K562 (cell line): ENCODE data around the gene UROD. TPM values are rescaled to one million over a fixed set of nuclear protein-coding genes. Genes with fewer than 3 reads are reported as not detected.

Experiments
- ARID1B ChIP-seq: fragments of 450-650 bp; IDR thresholded peaks from 2 replicates; pipeline ENCODE4 v1.6.1; 2016; ENCODE audit warnings: antibody characterized with exemption, mild to moderate bottlenecking, inconsistent platforms
- CAMTA2 ChIP-seq: fragments of 250-450 bp; sonication (Bioruptor Pico); conservative IDR thresholded peaks from 2 replicates; pipeline ENCODE4 v1.5.1; 2022
- CREB1 ChIP-seq, 2 experiments: sonication (generic) in 1 of 2; formaldehyde crosslinking in 1 of 2; IDR thresholded peaks; 2 replicates each; pipeline versions ENCODE4 v1.6.1 to v1.8.0; 2012 to 2022; ENCODE audit warnings: inconsistent platforms in 1 of 2, mild to moderate bottlenecking in 1 of 2, missing genetic modification reagents in 1 of 2, moderate library complexity in 1 of 2
- DPF2 ChIP-seq: fragments of 450-650 bp; IDR thresholded peaks from 2 replicates; pipeline ENCODE4 v1.6.1; 2016
- E2F8 ChIP-seq: fragments of 450-650 bp; IDR thresholded peaks from 2 replicates; pipeline ENCODE4 v1.7.1; 2018; ENCODE audit warnings: mild to moderate bottlenecking, low read depth; ENCODE audit not compliant: partially characterized antibody
- FOXP4 ChIP-seq: sonication (generic); formaldehyde crosslinking; IDR thresholded peaks from 2 replicates; pipeline ENCODE4 v1.8.0; 2022; ENCODE audit warnings: mild to moderate bottlenecking, missing genetic modification reagents, borderline replicate concordance
- ILF3 ChIP-seq: fragments of 450-650 bp; IDR thresholded peaks from 2 replicates; pipeline ENCODE4 v1.6.1; 2018; ENCODE audit warnings: antibody characterized with exemption, mild to moderate bottlenecking, moderate library complexity, borderline replicate concordance
- LEF1 ChIP-seq: fragments of 450-650 bp; IDR thresholded peaks from 2 replicates; pipeline ENCODE4 v1.6.1; 2016; ENCODE audit warnings: mild to moderate bottlenecking
- MAZ ChIP-seq, 2 experiments: fragments of 450-650 bp in 1 of 2; sonication (generic) in 1 of 2; formaldehyde crosslinking; IDR thresholded peaks in 1 of 2; conservative IDR thresholded peaks in 1 of 2; 2 replicates each; pipeline versions ENCODE4 v1.4.0 to v1.5.0; 2020; ENCODE audit warnings: mild to moderate bottlenecking in 1 of 2, missing genetic modification reagents in 1 of 2
- MECOM ChIP-seq: fragments of 250-450 bp; sonication (Bioruptor Pico); IDR thresholded peaks from 2 replicates; pipeline ENCODE4 v1.8.0; 2022; ENCODE audit warnings: inconsistent platforms
- PHB ChIP-seq: fragments of 250-450 bp; sonication (Bioruptor Pico); IDR thresholded peaks from 2 replicates; pipeline ENCODE4 v1.5.0; 2021
- RREB1 ChIP-seq: fragments of 250-450 bp; sonication (Bioruptor Pico); IDR thresholded peaks from 2 replicates; pipeline ENCODE4 v1.4.0; 2020
- RUNX1 ChIP-seq: sonication (generic); IDR thresholded peaks from 2 replicates; pipeline ENCODE4 v1.6.1; 2016; ENCODE audit warnings: antibody characterized with exemption, low read depth
- TCFL5 ChIP-seq: fragments of 250-450 bp; sonication (Bioruptor Pico); conservative IDR thresholded peaks from 2 replicates; pipeline ENCODE4 v1.6.1; 2021; ENCODE audit warnings: mild to moderate bottlenecking, moderate library complexity, matching md5 sums
- ZEB2 ChIP-seq: fragments of 450-650 bp; IDR thresholded peaks from 2 replicates; pipeline ENCODE4 v1.6.1; 2016
- ZNF146 ChIP-seq: IDR thresholded peaks from one replicate; pipeline ENCODE4 v1.6.1; 2018; ENCODE audit warnings: missing compliant biosample characterization; ENCODE audit not compliant: unreplicated experiment
- ZNF707 ChIP-seq: fragments of 250-450 bp; sonication (Bioruptor Pico); conservative IDR thresholded peaks from 2 replicates; pipeline ENCODE4 v1.8.0; 2022; ENCODE audit warnings: inconsistent platforms, mild to moderate bottlenecking, moderate library complexity
- ZNF764 ChIP-seq: fragments of 250-450 bp; sonication (Bioruptor Pico); IDR thresholded peaks from 2 replicates; pipeline ENCODE4 v1.4.0; 2020; ENCODE audit warnings: low read depth, mild to moderate bottlenecking, moderate library complexity
- ZNF780A ChIP-seq: fragments of 250-450 bp; sonication (Bioruptor Pico); IDR thresholded peaks from 2 replicates; pipeline ENCODE4 v1.5.0; 2021; ENCODE audit warnings: mild to moderate bottlenecking
- polyA plus RNA-seq, 8 experiments: library from polyadenylated mRNA; depleted of rRNA in 4 of 8; stranded (reverse) in 5 of 8; unstranded in 3 of 8; fragments of >200 nt; fragmentation: Nextera tagmentation in 2 of 8; fragmentation: Illumina TruSeq in 1 of 8; extraction: Ambion mirVana in 2 of 8; extraction: Trizol in 1 of 8; gene quantifications; 2 replicates each; pipeline versions ENCODE4 v1.2.1 to v1.2.3, GENCODE V29; 2011 to 2014; ENCODE audit warnings: inconsistent platforms in 1 of 8, missing spikeins in 1 of 8
- total RNA-seq, 7 experiments: library from RNA; depleted of rRNA in 6 of 7; stranded (reverse); fragments of >200 nt in 6 of 7; fragmentation: Illumina TruSeq in 2 of 7; extraction: Trizol in 2 of 7; gene quantifications; 2 replicates each; pipeline versions ENCODE4 v1.2.1 to v1.2.3, GENCODE V29; 2011 to 2021; ENCODE audit warnings: low replicate concordance in 1 of 7

The UROD gene
- total and polyA plus RNA-seq, 9 of the 15 experiments (the other 6 are each of a cell fraction or from before 2014, with no cell fraction given): 533 to 2,933 (median 1,100) TPM

- no peak for TF ChIP-seq RREB1 (CRISPR knock-in tag)
- peak; percentile 42; the same call in 1 of the 2 replicates for TF ChIP-seq DPF2
- TF ChIP-seq MAZ (CRISPR knock-in tag; conservative IDR thresholded peaks at IDR 0.05 in 1 of 2, IDR thresholded peaks at IDR 0.05 in 1 of 2): peak in 1 of 2 experiments; percentile 59; a peak in 2 of 4 replicates
- no peak for TF ChIP-seq CAMTA2 (CRISPR knock-in tag)
- TF ChIP-seq E2F8: no peak
- TF ChIP-seq CREB1 (IDR thresholded peaks at IDR 0.05): no peak
- TF ChIP-seq CREB1 (CRISPR knock-in tag; IDR thresholded peaks at IDR 0.05): 0 out of 2 replicates have a peak, but pooled peaks have one; percentile 3
- no peak for TF ChIP-seq MECOM (CRISPR knock-in tag)
- no peak for TF ChIP-seq TCFL5 (CRISPR knock-in tag)
- TF ChIP-seq RUNX1: no peak
- TF ChIP-seq ZNF707 (CRISPR knock-in tag): no peak
- peak; percentile 58 for TF ChIP-seq ARID1B
- peak; percentile 68; the same call in 1 of the 2 replicates for TF ChIP-seq ZEB2
- TF ChIP-seq LEF1: no peak
- TF ChIP-seq ZNF146 (CRISPR knock-in tag): no peak
- TF ChIP-seq ZNF780A: no peak
- TF ChIP-seq FOXP4 (CRISPR knock-in tag): no peak
- TF ChIP-seq ILF3: no peak
- no peak for TF ChIP-seq ZNF764
- no peak for TF ChIP-seq PHB (CRISPR knock-in tag)
These were observed 2.4 kb downstream of the UROD start (continued) for GRCh38 chr1:45014321-45015028.
